ENCODE results near the gene GEMIN7. TPM values are rescaled to one million over a fixed set of nuclear protein-coding genes. Genes with fewer than 3 reads are reported as not detected.

GEMIN7 gene
- total RNA-seq, 1 donor = 14.8 TPM

- no peak overlapping the region for H3K4me3 ChIP-seq (ENCODE audit: insufficient read depth, low read length)
- H3K36me3 ChIP-seq (ENCODE audit: insufficient read depth, low read length) = peaks cover 8% of the 10 kb centered on the region
- H2AFZ ChIP-seq (ENCODE audit: low read length) = no peak overlapping the region
- peak; percentile 83 for DNase-seq (ENCODE audit: insufficient read length, low spot score, missing footprints)
- peaks cover 25% of the 10 kb centered on the region for H4K20me1 ChIP-seq (ENCODE audit: insufficient read depth, low read length)
- no peak for TF ChIP-seq CTCF (IDR thresholded peaks at IDR 0.05; ENCODE audit: extremely low read depth, low read depth, low read length)
- peaks cover 59% of the 10 kb centered on the region for H3K79me2 ChIP-seq (ENCODE audit: insufficient read depth, low read length)
- no peaks in the 10 kb centered on the region for H3K27me3 ChIP-seq (ENCODE audit: insufficient read depth, low read length)
- no peak overlapping the region for H3K27ac ChIP-seq (ENCODE audit: low read depth, low read length)
- no peaks in the 10 kb centered on the region for H3K9me3 ChIP-seq (ENCODE audit: low read depth, low read length)
- no peak overlapping the region for H3K4me2 ChIP-seq (ENCODE audit: insufficient read depth, low read length)
- no peaks in the 10 kb centered on the region for H3K4me1 ChIP-seq (ENCODE audit: insufficient read depth, low read length)
Observed at GRCh38 chr19:45138303-45138751, 59.3 kb downstream of the GEMIN7 start.

GRCh38 chr19:45139286-45140143 is 60.5 kb downstream of the GEMIN7 start:
- Histone ChIP-seq H3K79me2 (ENCODE audit: insufficient read depth, low read length) (peaks cover 48% of the 10 kb centered on the region), H2AFZ (ENCODE audit: low read length) (no peak overlapping the region), H4K20me1 (ENCODE audit: insufficient read depth, low read length) (peaks cover 22% of the 10 kb centered on the region), H3K36me3 (ENCODE audit: insufficient read depth, low read length) (peaks cover 12% of the 10 kb centered on the region), H3K4me3 (ENCODE audit: insufficient read depth, low read length) (no peak overlapping the region), H3K4me2 (ENCODE audit: insufficient read depth, low read length) (no peak overlapping the region), H3K9me3 (ENCODE audit: low read depth, low read length) (no peaks in the 10 kb centered on the region), H3K27me3 (ENCODE audit: insufficient read depth, low read length) (no peaks in the 10 kb centered on the region), H3K27ac (ENCODE audit: low read depth, low read length) (no peak overlapping the region), H3K4me1 (ENCODE audit: insufficient read depth, low read length) (no peaks in the 10 kb centered on the region)
- DNase-seq (ENCODE audit: insufficient read length, low spot score, missing footprints) = peak; percentile 81
- no peak for TF ChIP-seq CTCF (IDR thresholded peaks at IDR 0.05; ENCODE audit: extremely low read depth, low read depth, low read length)

- H3K4me1 ChIP-seq (ENCODE audit: insufficient read depth, low read length) = no peaks in the 10 kb centered on the region
- no peak overlapping the region for H3K4me3 ChIP-seq (ENCODE audit: insufficient read depth, low read length)
- no peak for TF ChIP-seq CTCF (IDR thresholded peaks at IDR 0.05; ENCODE audit: extremely low read depth, low read depth, low read length)
- peaks cover 43% of the 10 kb centered on the region for H3K79me2 ChIP-seq (ENCODE audit: insufficient read depth, low read length)
- no peak overlapping the region for H3K27ac ChIP-seq (ENCODE audit: low read depth, low read length)
- H3K9me3 ChIP-seq (ENCODE audit: low read depth, low read length) = no peaks in the 10 kb centered on the region
- no peak overlapping the region for H2AFZ ChIP-seq (ENCODE audit: low read length)
- no peaks in the 10 kb centered on the region for H3K27me3 ChIP-seq (ENCODE audit: insufficient read depth, low read length)
- peaks cover 12% of the 10 kb centered on the region for H3K36me3 ChIP-seq (ENCODE audit: insufficient read depth, low read length)
- DNase-seq (ENCODE audit: insufficient read length, low spot score, missing footprints) = no peak
- H3K4me2 ChIP-seq (ENCODE audit: insufficient read depth, low read length) = no peak overlapping the region
- H4K20me1 ChIP-seq (ENCODE audit: insufficient read depth, low read length) = peaks cover 22% of the 10 kb centered on the region
Observed at GRCh38 chr19:45140144-45140503, 61.1 kb downstream of the GEMIN7 start.

GRCh38 chr19:45140533-45140932 is 61.5 kb downstream of the GEMIN7 start:
- peaks cover 22% of the 10 kb centered on the region for H4K20me1 ChIP-seq (ENCODE audit: insufficient read depth, low read length)
- no peak overlapping the region for H3K27ac ChIP-seq (ENCODE audit: low read depth, low read length)
- H3K9me3 ChIP-seq (ENCODE audit: low read depth, low read length) = no peaks in the 10 kb centered on the region
- no peaks in the 10 kb centered on the region for H3K4me1 ChIP-seq (ENCODE audit: insufficient read depth, low read length)
- TF ChIP-seq CTCF (IDR thresholded peaks at IDR 0.05; ENCODE audit: extremely low read depth, low read depth, low read length) = no peak
- no peak overlapping the region for H3K4me3 ChIP-seq (ENCODE audit: insufficient read depth, low read length)
- H3K79me2 ChIP-seq (ENCODE audit: insufficient read depth, low read length) = peaks cover 38% of the 10 kb centered on the region
- H3K27me3 ChIP-seq (ENCODE audit: insufficient read depth, low read length) = no peaks in the 10 kb centered on the region
- DNase-seq (ENCODE audit: insufficient read length, low spot score, missing footprints) = no peak
- H3K36me3 ChIP-seq (ENCODE audit: insufficient read depth, low read length) = peaks cover 12% of the 10 kb centered on the region
- no peak overlapping the region for H3K4me2 ChIP-seq (ENCODE audit: insufficient read depth, low read length)
- no peak overlapping the region for H2AFZ ChIP-seq (ENCODE audit: low read length)

Measured in osteoblast (primary cell).